SK-N-SH (cell line): ENCODE data around the gene DNPH1. TPM values are rescaled to one million over a fixed set of nuclear protein-coding genes. Genes with fewer than 3 reads are reported as not detected.

Experiments
- CTCF ChIA-PET: fragments of 300-600, 350-600 bp; formaldehyde crosslinking; extraction: SDS; loops from one replicate; lab custom pipeline; 2021; lab: Yijun Ruan, JAX
- POLR2A ChIA-PET: fragments of 350-600 bp; sonication (Branson Sonifier 250); formaldehyde crosslinking; extraction: SDS; loops from one replicate; lab custom pipeline; 2020; ENCODE audit warnings: antibody characterized with exemption, inconsistent platforms; lab: Yijun Ruan, JAX
- DNase-seq: peaks from one replicate; pipeline ENCODE4 v3.0.0; 2012
- H2AFZ ChIP-seq: fragments of 200-600 bp; sonication (generic); 2 replicates; pipeline ENCODE4 v1.8.1; 2016; ENCODE audit warnings: antibody characterized with exemption, mild to moderate bottlenecking, low read depth
- H3F3A ChIP-seq: fragments of 200-600 bp; sonication (generic); replicated peaks from 2 replicates; pipeline ENCODE3; 2016; ENCODE audit warnings: antibody characterized with exemption, mild to moderate bottlenecking; ENCODE audit not compliant: insufficient read depth
- H3K27ac ChIP-seq, 2 experiments: fragments of 200-500 bp in 1 of 2; fragments of 200-600 bp in 1 of 2; sonication (Bioruptor generic) in 1 of 2; sonication (generic), shearing (Covaris generic) in 1 of 2; 2 replicates each; pipeline versions ENCODE4 v1.5.1 to v1.6.1; 2014 to 2016; ENCODE audit warnings: low read depth in 2 of 2, inconsistent platforms in 1 of 2, low read length in 1 of 2, mild to moderate bottlenecking in 1 of 2, mixed read lengths in 1 of 2
- H3K27me3 ChIP-seq: fragments of 200-600 bp; sonication (generic), shearing (Covaris generic); 2 replicates; pipeline ENCODE4 v1.6.1; 2016; ENCODE audit warnings: mixed run types; ENCODE audit not compliant: insufficient read depth
- H3K36me3 ChIP-seq, 2 experiments: fragments of 200-500 bp in 1 of 2; fragments of 200-600 bp in 1 of 2; sonication (Bioruptor generic) in 1 of 2; sonication (generic) in 1 of 2; replicated peaks in 1 of 2; 2 replicates each; pipeline versions ENCODE3 to v1.5.1; 2014 to 2016; ENCODE audit warnings: low read length in 1 of 2, mild to moderate bottlenecking in 1 of 2; ENCODE audit not compliant: insufficient read depth in 2 of 2, control insufficient read depth in 1 of 2
- H3K4me1 ChIP-seq, 2 experiments: fragments of 200-500 bp in 1 of 2; fragments of 200-600 bp in 1 of 2; sonication (Bioruptor generic) in 1 of 2; sonication (generic), shearing (Covaris generic) in 1 of 2; 2 replicates each; pipeline versions ENCODE4 v1.5.1 to v1.6.1; 2014 to 2016; ENCODE audit warnings: low read depth in 1 of 2, low read length in 1 of 2, mixed run types in 1 of 2; ENCODE audit not compliant: insufficient read depth in 2 of 2, control insufficient read depth in 1 of 2
- H3K4me2 ChIP-seq: fragments of 200-600 bp; sonication (generic), shearing (Covaris generic); 2 replicates; pipeline ENCODE4 v1.6.1; 2017; ENCODE audit warnings: mixed run types
- H3K4me3 ChIP-seq, 2 experiments: fragments of 200-500 bp in 1 of 2; fragments of 200-600 bp in 1 of 2; sonication (Bioruptor generic) in 1 of 2; sonication (generic), shearing (Covaris generic) in 1 of 2; 2 replicates each; pipeline versions ENCODE4 v1.5.1 to v1.8.1; 2014 to 2016; ENCODE audit warnings: low read depth in 2 of 2, inconsistent platforms in 1 of 2, low read length in 1 of 2, mild to moderate bottlenecking in 1 of 2, mixed read lengths in 1 of 2, moderate library complexity in 1 of 2
- H3K79me2 ChIP-seq: fragments of 200-600 bp; sonication (generic); 2 replicates; pipeline ENCODE4 v1.8.1; 2017; ENCODE audit warnings: mild to moderate bottlenecking; ENCODE audit not compliant: insufficient read depth
- H3K9ac ChIP-seq: fragments of 200-600 bp; sonication (generic); 2 replicates; pipeline ENCODE4 v1.6.1; 2017; ENCODE audit warnings: mixed run types
- H3K9me2 ChIP-seq: fragments of 200-600 bp; sonication (generic); 2 replicates; pipeline ENCODE4 v1.6.1; 2017; ENCODE audit warnings: mixed run types
- H3K9me3 ChIP-seq: fragments of 200-600 bp; sonication (generic); 2 replicates; pipeline ENCODE4 v1.6.1; 2017; ENCODE audit warnings: mixed run types, mild to moderate bottlenecking, moderate library complexity
- H4K20me1 ChIP-seq: fragments of 200-600 bp; sonication (generic); 2 replicates; pipeline ENCODE4 v1.6.1; 2017; ENCODE audit warnings: mild to moderate bottlenecking, mixed run types; ENCODE audit not compliant: insufficient read depth
- CTCF ChIP-seq: fragments of 200-600 bp; sonication (generic); IDR thresholded peaks from 2 replicates; pipeline ENCODE4 v1.6.1; 2017; ENCODE audit warnings: antibody characterized with exemption, mild to moderate bottlenecking, moderate library complexity
- EZH2phosphoT487 ChIP-seq: fragments of 200-600 bp; sonication (generic); IDR thresholded peaks from 2 replicates; pipeline ENCODE4 v1.6.1; 2017; ENCODE audit warnings: low read depth, mixed run types, mild to moderate bottlenecking, antibody characterized with exemption, moderate library complexity, borderline replicate concordance
- FOSL2 ChIP-seq: IDR thresholded peaks from 2 replicates; pipeline ENCODE4 v1.4.0; 2012; ENCODE audit warnings: low read depth, mild to moderate bottlenecking, moderate library complexity, borderline replicate concordance
- FOXJ3 ChIP-seq: sonication (generic); formaldehyde crosslinking; IDR thresholded peaks from 2 replicates; pipeline ENCODE4 v1.5.1; 2020; ENCODE audit warnings: mild to moderate bottlenecking, missing genetic modification reagents
- FOXM1 ChIP-seq: IDR thresholded peaks from 2 replicates; pipeline ENCODE4 v1.4.0; 2012; ENCODE audit warnings: low read depth, mild to moderate bottlenecking
- GATA2 ChIP-seq: sonication (generic); formaldehyde crosslinking; IDR thresholded peaks from 2 replicates; pipeline ENCODE4 v1.5.0; 2020; ENCODE audit warnings: mild to moderate bottlenecking, missing genetic modification reagents
- IRF3 ChIP-seq: fragments of 150-350 bp; IDR thresholded peaks from 2 replicates; pipeline ENCODE4 v1.6.1; 2016; ENCODE audit warnings: mild to moderate bottlenecking, low read depth, low read length
- NFIC ChIP-seq: IDR thresholded peaks from 2 replicates; pipeline ENCODE4 v1.4.0; 2012; ENCODE audit warnings: borderline replicate concordance
- PBX3 ChIP-seq: IDR thresholded peaks from 2 replicates; pipeline ENCODE4; 2012
- RAD21 ChIP-seq: IDR thresholded peaks from 2 replicates; pipeline ENCODE4 v1.6.1; 2012; ENCODE audit warnings: mild to moderate bottlenecking, low read length
- USF1 ChIP-seq: IDR thresholded peaks from 2 replicates; pipeline ENCODE4 v1.4.0; 2012; ENCODE audit warnings: low read depth, borderline replicate concordance
- ZBTB33 ChIP-seq: IDR thresholded peaks from 2 replicates; pipeline ENCODE4 v1.4.0; 2012; ENCODE audit warnings: low read depth, borderline replicate concordance
- WGBS: methylation state at CpG from one replicate; pipeline ENCODE4 v1.1.6; 2017; ENCODE audit warnings: low lambda C conversion rate; 5-methylcytosine and 5-hydroxymethylcytosine counted together
- polyA plus RNA-seq, 3 experiments: library from polyadenylated mRNA; depleted of rRNA; stranded (reverse); fragments of >200 nt; gene quantifications; 2 replicates each; pipeline ENCODE4 v1.2.3, GENCODE V29; 2012

Gene DNPH1
- polyA plus RNA-seq, 1 of the 3 experiments (the other 2 are of a cell fraction): 287 TPM

- Histone ChIP-seq H3F3A (no peaks in the 10 kb centered on the region), H3K9me2 (no peaks in the 10 kb centered on the region), H4K20me1 (no peaks in the 10 kb centered on the region), H3K4me2 (no peak overlapping the region), H3K4me1 (peaks cover 0 to 20% of the 10 kb centered on the region in 2 experiments; a peak in 1 of 4 replicates), H3K9ac (no peak overlapping the region), H3K27me3 (no peaks in the 10 kb centered on the region), H3K36me3 (no peaks in the 10 kb centered on the region), H3K4me3 (no peak overlapping the region), H2AFZ (no peak overlapping the region), H3K27ac (no peak overlapping the region), H3K9me3 (no peaks in the 10 kb centered on the region), H3K79me2 (no peaks in the 10 kb centered on the region)
- ChIA-PET CTCF (interaction anchor here (0.7 kb wide), 1 partner anchor 50 kb away, joined by 3 read pairs; no protein-coding TSS in a partner anchor), POLR2A (no interaction called here)
- no peak for DNase-seq
- TF ChIP-seq IRF3 (no peak), NFIC (no peak), FOSL2 (no peak), FOXM1 (no peak), ZBTB33 (no peak), GATA2 (CRISPR knock-in tag) (no peak), EZH2phosphoT487 (no peak), USF1 (no peak), RAD21 (no peak), PBX3 (no peak), FOXJ3 (no peak), CTCF (no peak)
- 94% methylated on average over 8 of the region's 8 CpGs for WGBS
Observed at GRCh38 chr6:43271103-43271815, 42.0 kb upstream of the DNPH1 start.
